Fibroblast of the aortic adventitia (primary cell): ENCODE data around the gene EVI5L. TPM values are rescaled to one million over a fixed set of nuclear protein-coding genes. Genes with fewer than 3 reads are reported as not detected.

ENCODE experiments used
- DNase-seq: peaks from one replicate; pipeline ENCODE4 v3.0.0-alpha.2; 2010; ENCODE audit warnings: low read depth
- H3K4me3 ChIP-seq: 2 replicates; pipeline ENCODE4 v1.5.1; 2011; ENCODE audit warnings: low read depth, mild to moderate bottlenecking, control low read depth, low read length, moderate library complexity
- total RNA-seq: library from RNA; depleted of rRNA; stranded (reverse); fragments of >200 nt; gene quantifications from 2 replicates; pipeline ENCODE4 v1.2.3, GENCODE V29; 2012; ENCODE audit warnings: low replicate concordance
- TF ChIP-seq, protein P1 (sequence below): IDR thresholded peaks from 2 replicates; pipeline ENCODE4 v1.5.1; 2011; ENCODE audit warnings: mild to moderate bottlenecking, low read length, control low read depth, inconsistent platforms; ENCODE audit not compliant: insufficient read depth

Gene EVI5L
- total RNA-seq, 1 donor, result 16.6 TPM

- H3K4me3 ChIP-seq, result no peak overlapping the region
- TF ChIP-seq, protein P1, sequence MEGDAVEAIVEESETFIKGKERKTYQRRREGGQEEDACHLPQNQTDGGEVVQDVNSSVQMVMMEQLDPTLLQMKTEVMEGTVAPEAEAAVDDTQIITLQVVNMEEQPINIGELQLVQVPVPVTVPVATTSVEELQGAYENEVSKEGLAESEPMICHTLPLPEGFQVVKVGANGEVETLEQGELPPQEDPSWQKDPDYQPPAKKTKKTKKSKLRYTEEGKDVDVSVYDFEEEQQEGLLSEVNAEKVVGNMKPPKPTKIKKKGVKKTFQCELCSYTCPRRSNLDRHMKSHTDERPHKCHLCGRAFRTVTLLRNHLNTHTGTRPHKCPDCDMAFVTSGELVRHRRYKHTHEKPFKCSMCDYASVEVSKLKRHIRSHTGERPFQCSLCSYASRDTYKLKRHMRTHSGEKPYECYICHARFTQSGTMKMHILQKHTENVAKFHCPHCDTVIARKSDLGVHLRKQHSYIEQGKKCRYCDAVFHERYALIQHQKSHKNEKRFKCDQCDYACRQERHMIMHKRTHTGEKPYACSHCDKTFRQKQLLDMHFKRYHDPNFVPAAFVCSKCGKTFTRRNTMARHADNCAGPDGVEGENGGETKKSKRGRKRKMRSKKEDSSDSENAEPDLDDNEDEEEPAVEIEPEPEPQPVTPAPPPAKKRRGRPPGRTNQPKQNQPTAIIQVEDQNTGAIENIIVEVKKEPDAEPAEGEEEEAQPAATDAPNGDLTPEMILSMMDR, result no peak
- no peak for DNase-seq
Observed at GRCh38 chr19:7868326-7868670, 38.3 kb downstream of the EVI5L start.

DNA sequence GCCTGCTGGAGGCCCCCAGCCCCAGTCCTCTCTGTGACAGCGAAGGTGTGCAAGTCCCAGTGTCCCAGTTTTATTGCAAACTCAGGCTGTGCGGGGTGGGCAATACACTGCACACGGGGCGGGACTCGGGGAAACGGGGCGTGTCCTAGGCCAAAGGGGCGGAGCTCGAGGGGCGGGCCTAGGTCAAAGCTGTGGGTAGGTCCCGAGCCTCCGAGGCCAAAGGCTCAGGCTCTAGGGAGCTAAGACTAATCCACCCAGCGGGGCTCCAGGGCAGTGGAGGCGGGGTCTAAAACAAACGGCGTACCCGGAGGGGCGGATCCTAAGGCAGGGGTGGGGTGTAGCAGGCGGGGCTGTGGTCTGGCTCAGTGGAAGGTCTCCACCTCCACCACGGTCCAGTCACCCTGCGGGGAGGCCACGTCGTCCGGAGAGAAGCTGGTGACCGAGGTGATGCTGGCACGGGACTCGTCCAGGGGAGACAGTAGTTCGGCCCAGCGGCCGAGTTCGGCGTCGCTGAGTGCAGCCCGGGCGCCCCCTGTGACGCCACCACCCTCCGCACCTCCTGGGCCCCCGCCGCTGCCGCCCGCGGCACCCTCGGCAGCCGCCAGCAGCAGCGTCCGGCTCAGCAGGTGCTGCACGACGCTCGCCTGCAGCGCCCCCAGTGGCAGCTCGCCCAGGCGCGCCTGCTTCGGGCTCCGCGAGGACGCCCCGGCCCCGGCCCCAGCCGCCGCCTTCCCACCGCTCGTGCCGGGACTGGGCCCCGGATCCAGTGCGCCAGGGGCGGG, 38.8 kb downstream of the EVI5L start:
- peak; percentile 34 for DNase-seq
- peak overlapping the region; percentile 57 for H3K4me3 ChIP-seq
- TF ChIP-seq, protein P1, result peak; percentile 48

- TF ChIP-seq, protein P1, result no peak
- peak overlapping the region; percentile 56 for H3K4me3 ChIP-seq
- DNase-seq, result peak; percentile 25
Observed at GRCh38 chr19:7869453-7869909, 39.5 kb downstream of the EVI5L start.

GRCh38 chr19:7869910-7870511, 40.0 kb downstream of the EVI5L start:
- peak; percentile 44 for DNase-seq
- TF ChIP-seq, protein P1, result no peak
- H3K4me3 ChIP-seq, result no peak overlapping the region

DNA sequence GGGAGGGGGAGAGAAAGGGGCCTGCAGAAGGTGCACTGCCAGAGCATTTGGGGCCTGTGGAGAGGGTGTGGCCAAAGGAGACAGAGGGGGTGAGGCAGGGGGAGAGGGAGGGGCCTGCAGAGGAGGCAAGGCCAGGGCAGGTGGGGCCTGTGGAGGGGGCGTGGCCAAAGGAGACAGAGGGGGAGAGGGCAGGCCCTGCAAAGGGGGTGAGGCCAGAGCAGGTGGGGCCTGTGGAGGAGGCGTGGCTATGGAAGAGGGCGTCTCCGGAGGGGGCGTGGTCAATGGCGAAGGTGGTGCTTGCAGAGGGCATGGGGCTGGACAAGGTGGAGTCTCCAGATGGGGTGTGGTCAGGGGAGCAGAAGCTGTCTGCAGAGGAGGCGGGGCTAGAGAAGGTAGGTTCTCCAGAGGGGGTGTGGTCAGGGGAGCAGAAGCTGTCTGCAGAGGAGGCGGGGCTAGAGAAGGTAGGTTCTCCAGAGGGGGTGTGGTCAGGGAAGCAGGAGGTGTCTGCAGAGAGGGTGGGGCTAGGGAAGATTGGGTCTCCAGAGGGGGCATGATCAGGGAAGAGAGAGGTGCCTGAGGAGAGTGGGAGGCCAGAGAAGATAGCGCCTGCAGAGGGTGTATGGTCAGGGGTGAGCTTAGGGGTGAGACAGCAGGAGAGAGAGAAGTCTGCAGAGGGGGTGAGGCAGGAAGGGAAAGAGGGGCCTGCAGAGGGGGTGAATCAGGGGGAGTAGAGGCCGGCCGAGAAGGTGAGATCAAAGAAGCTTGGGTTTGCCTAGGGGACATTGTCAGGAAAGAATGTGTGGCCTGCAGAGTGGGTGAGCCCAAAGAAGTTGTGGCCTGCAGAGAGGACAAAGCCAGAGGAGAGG, 40.8 kb downstream of the EVI5L start:
- H3K4me3 ChIP-seq, result no peak overlapping the region
- DNase-seq, result peak; percentile 46
- TF ChIP-seq, protein P1, result no peak

- TF ChIP-seq, protein P1, result no peak
- peak overlapping the region; percentile 61 for H3K4me3 ChIP-seq
- DNase-seq, result peak; percentile 97
Observed at GRCh38 chr19:7871437-7872305, 41.7 kb downstream of the EVI5L start.
